ENCODE results near the gene SLC13A4. TPM values are rescaled to one million over a fixed set of nuclear protein-coding genes. Genes with fewer than 3 reads are reported as not detected.

The SLC13A4 gene
- total RNA-seq, 1 experiment from 2014 or later: not detected

- DNase-seq (ENCODE audit: low read depth): no peak
Measured at GRCh38 chr7:135719688-135720087, 8.3 kb downstream of the SLC13A4 start.

- no peak for DNase-seq (ENCODE audit: low read depth)
Measured at GRCh38 chr7:135718794-135719437, 9.1 kb downstream of the SLC13A4 start.

GRCh38 chr7:135718219-135718618 is 9.8 kb downstream of the SLC13A4 start:
- DNase-seq (ENCODE audit: low read depth): no peak

DNA sequence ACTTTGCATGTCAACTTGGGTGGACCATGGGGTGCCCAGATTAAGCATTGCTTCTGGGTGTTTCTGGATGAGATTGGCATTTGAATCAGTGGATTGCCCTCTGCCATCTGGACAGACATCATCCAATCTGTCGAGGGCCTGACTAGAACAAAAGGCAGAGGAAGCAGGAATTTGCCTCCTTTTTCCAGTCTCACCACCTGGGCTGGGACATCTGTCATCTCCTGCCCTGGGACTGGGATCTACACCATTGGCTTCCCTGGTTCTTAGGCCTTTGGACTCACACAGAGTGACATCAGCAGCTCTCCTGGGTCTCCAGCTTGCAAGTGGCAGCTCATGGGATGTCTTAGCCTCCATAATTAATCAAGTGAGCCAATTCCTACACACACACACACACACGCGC is 10.3 kb downstream of the SLC13A4 start:
- DNase-seq (ENCODE audit: low read depth): no peak

DNA sequence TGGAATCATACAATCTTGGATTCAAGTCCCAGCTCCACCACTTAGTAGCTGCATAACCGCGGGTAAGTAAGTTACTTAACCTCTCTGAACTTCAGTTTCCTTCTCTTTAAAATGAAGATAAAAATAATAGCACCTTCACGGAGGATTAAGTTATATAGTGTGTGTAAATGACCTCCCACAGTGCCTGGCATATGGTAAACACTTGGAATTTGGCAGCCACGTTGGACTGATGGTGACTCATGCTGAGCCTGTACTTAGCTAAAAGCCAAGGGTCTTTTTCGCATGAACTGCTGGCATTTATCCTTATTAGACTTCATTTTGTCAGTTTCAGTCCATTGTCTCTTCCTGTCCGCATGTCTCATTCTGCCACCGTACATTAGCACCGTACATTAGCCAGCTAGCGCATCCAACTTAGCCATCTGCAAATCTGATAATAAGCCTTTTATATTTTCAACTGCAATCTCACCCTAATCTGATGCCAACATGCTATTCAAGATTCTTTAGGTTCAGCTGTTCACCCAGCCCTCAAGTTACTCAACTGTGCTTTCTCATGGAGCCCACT is 11.2 kb downstream of the SLC13A4 start:
- peak; percentile 83 for DNase-seq (ENCODE audit: low read depth)

DNA sequence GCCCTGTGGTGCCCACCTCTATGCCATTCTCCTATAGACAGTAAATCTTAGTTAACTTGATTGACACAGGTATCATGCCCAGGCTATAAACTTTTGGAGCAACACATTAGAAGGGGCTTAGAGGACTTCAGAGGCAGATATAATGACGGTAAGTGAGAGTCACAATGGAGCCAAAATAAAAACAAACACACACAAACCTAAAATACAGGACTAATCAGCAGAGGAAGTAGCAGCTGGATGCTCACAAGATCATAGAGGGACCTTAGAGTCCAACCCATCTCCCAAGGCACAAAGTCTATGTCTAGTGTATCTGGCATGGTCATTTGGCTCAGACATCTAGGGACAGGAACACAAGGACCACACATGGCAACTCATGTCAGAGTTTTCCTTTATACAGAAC is 12.3 kb downstream of the SLC13A4 start:
- no peak for DNase-seq (ENCODE audit: low read depth)

DNA sequence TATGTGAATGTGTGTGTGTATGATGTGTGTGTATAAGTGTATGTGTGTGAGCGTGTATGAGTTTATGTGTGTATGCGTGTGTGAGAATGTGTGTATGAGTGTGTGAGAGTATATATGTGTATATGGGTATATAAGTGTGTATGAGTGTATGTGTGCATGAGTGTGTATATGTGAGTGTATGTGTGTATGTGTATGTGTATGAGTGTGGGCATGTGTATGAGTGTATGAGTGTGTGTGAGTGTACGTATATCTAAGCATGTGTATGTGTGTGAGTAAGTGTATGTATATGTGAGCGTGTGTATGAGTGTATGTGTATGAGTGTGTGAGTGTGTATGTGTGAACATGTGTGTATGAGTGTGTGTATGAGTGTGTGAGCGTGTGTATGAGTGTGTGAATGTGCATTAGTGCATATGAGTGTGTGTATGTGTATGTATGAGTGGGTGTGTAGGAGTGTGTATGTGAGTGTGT is 12.9 kb downstream of the SLC13A4 start:
- DNase-seq (ENCODE audit: low read depth): no peak

DNA sequence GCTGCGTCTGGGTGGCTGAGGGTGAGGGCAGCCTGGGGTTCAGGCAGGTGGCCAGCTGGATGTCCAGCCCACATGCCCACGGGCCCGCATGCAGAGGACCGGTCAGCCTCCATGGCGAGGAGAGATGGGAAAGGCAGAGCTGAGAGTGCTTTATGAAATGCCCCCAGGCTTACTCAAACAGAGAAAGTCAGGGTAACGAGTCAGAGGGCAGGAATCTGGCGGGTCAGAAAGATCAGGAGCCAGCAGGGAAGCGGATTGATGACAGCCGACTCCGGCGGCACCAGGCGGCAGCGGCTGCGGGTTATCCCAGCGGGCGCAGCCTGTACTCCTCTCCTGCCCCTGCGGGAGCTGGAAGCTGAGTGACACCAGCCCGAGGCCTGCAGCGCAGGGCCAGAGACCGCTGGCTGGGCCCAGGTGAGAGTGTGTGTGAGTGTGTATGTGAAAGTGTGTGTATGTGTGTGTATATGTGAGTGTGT is 13.4 kb downstream of the SLC13A4 start:
- DNase-seq (ENCODE audit: low read depth): peak; percentile 74

GRCh38 chr7:135713836-135714470 is 14.0 kb downstream of the SLC13A4 start:
- DNase-seq (ENCODE audit: low read depth): no peak

DNA sequence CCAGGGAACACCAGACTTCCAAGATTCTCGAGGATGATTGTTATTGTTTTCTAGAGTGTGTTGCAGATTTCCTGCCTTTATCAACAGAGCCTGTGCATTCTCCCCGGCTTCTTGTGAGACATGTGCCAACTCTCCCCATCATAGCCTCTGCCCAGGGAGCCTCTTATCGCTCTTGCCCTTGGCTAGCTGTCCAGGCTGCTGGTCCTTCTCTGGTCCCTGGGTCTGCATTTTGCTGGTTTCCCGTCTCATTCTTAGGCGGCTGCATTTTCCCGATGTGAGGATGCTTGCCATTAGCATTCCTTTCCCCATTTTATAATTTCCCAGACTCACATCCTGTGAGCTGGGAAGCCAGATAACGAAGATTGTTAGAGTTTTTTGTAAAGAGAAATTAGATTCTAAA is 15.2 kb downstream of the SLC13A4 start:
- DNase-seq (ENCODE audit: low read depth): no peak

- no peak for DNase-seq (ENCODE audit: low read depth)
Measured at GRCh38 chr7:135712182-135712782, 15.7 kb downstream of the SLC13A4 start.

- no peak for DNase-seq (ENCODE audit: low read depth)
Measured at GRCh38 chr7:135711139-135711469, 16.9 kb downstream of the SLC13A4 start.

GRCh38 chr7:135710417-135711138 is 17.4 kb downstream of the SLC13A4 start:
- no peak for DNase-seq (ENCODE audit: low read depth)

GRCh38 chr7:135709508-135709907 is 18.5 kb downstream of the SLC13A4 start:
- no peak for DNase-seq (ENCODE audit: low read depth)

- no peak for DNase-seq (ENCODE audit: low read depth)
Measured at GRCh38 chr7:135708041-135708440, 19.9 kb downstream of the SLC13A4 start.

- no peak for DNase-seq (ENCODE audit: low read depth)
Measured at GRCh38 chr7:135707570-135707966, 20.4 kb downstream of the SLC13A4 start.

DNA sequence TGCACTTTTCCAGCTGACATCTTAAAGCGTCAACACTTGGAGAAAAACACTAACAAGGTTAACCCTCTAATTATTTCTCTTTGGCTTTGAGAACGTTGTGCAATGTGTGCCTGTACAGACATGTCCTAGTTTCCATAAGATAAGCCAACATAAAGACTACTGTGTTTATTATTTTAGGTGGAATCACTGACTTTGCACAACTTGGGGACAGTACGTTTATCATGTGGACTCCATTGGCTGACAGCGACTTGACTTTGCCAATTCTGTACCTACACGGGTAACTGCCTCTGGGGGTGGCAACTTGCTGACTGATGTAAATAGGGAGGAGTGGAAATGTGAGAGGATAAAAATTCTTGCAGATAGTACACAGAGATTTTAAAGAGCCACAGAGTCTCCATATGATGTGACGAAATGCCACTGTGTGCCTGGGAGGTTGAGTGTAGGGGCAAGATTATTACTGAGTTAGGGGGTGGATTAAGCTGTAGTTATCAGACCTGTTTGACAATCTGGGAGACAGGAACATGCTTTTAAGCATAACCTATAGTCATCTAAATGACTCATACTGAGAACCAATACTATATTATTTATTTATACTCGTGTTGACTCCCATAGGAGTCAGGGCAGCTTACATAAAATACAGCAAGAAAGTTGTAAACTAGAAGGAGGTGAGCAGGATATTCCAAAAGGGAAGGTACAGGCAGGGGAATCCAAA is 21.0 kb downstream of the SLC13A4 start:
- no peak for DNase-seq (ENCODE audit: low read depth)

- DNase-seq (ENCODE audit: low read depth): no peak
Measured at GRCh38 chr7:135706038-135706742, 21.8 kb downstream of the SLC13A4 start.

GRCh38 chr7:135704698-135705097 is 23.3 kb downstream of the SLC13A4 start:
- no peak for DNase-seq (ENCODE audit: low read depth)

- DNase-seq (ENCODE audit: low read depth): no peak
Measured at GRCh38 chr7:135704074-135704473, 23.9 kb downstream of the SLC13A4 start.
